Stimulated activated CD8-positive, alpha-beta memory T cell treated with anti-CD3 and anti-CD28 coated beads, Interleukin-7, amount 100 ng/mL, for 1 hour (primary cell): ENCODE results near the gene OR6J1.
"Not testable (repeated sequence)": the region's sequence is repeated elsewhere in the genome, so short reads cannot be mapped to it uniquely, and the experiment has no call there.

ENCODE experiments used
- DNase-seq, 2 donors: peaks; one replicate each; pipeline ENCODE4 v3.0.0-alpha.2; 2020; ENCODE audit warnings: low read depth in 2 of 2

Gene OR6J1

GRCh38 chr14:22606380-22606779 lies 37.8 kb downstream of the OR6J1 start:
- no peak for DNase-seq

DNA sequence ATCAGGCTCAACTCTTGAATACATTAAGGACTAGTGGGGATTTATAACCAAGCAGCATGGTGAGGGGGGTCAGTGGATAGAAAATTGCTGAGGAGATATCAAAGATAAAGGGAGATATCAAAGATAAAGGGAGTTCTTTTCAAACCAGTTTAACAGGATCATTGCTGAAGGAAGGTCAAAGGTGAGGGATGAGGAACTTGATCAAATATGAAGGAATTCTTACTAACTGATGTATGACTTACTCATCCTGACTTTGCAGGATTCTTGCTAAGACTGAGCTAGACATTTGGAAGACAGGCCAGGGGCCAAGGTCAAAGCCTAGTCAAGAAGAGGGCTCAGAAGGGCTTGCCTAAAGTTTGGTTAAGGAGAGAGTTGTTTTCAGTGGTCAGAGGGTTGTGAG lies 41.3 kb downstream of the OR6J1 start:
- DNase-seq: no peak

- no peak for DNase-seq
These were observed 42.2 kb downstream of the OR6J1 start for GRCh38 chr14:22601996-22602395.

- no peak for DNase-seq
These were observed 42.7 kb downstream of the OR6J1 start for GRCh38 chr14:22601456-22601855.

GRCh38 chr14:22600027-22600426 lies 44.1 kb downstream of the OR6J1 start:
- no peak for DNase-seq

DNA sequence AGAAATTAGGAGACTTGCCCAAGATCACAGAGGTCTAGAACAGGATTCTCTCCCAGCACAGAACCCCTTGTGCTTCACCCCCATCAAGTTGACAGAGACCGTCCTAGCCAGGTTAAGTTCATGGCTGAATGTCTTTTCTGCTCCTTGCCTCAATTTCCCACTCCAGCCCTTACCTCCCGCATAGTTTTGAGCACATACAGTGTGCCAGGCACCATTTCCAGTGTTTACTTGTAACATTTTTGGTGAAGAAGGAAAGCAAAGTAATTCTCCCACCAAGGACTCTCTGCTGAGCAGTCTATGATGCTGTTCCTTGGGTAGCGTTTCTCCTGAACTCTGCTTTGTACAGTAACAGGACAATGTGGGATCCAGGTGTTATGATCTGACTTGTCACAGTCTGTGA lies 44.8 kb downstream of the OR6J1 start:
- no peak for DNase-seq

DNA sequence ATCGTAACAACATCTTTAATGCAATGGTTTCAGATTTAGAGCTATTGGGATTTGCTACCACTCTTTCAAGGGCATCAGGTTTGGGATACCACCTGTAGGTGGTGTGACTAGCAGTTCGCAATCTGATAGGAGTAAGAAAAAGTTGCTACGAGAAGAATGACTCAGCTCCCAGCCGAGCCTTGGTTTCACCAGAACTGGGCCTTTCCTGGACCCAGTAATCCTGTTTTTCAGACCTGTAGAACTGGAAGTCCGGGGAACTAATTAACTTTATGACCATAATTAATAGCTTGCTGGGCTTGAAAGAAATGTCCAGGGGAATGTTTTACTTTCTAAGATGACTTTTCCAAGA lies 45.3 kb downstream of the OR6J1 start:
- DNase-seq: no peak

DNA sequence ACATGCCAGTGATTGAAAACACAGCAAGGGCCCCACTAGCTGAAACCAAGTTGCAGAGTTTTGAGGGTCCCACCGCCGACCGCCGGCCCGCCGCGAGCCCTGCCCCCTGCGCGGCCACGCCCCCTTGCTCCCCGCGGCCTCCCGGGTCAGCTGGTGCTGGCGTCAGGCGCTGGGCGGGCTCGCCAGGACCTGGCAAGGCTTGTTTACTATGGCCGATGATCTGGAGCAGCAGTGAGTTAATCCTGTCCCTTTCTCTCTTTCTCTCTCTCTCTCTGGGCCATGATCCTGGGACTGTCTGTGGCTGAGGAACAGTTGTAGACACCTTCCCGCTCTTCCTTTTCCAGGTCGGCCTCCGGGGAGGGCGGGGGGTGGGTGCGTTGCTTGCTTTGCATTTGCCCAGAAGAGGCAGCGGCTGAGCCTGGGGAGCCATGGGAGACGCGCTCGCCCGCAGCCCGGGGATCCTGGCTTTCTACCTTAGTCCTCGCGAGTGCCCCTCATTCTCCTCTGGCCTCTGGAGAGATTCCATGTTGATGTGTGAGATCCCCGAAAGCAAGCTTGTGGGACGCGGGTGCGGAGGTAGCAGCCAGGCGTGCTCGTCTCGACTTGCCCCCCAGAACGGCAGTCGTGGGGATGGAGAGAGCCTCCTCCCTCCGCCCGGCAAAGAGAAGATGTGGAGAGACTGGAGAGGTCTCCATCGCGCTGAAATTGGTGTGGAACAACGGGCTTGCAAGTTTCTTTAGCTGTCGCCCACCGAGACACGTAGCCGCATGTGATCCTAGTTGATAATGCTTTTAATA lies 45.9 kb downstream of the OR6J1 start, which contains the start of gene ABHD4:
ABHD4 (plus strand) TSS at position 202 of the 797 bp plus-strand sequence; CDS start at position 209, 7 bp downstream.
- peak; percentile 24 to 43 for DNase-seq

GRCh38 chr14:22597771-22598098 lies 46.4 kb downstream of the OR6J1 start:
- no peak for DNase-seq

GRCh38 chr14:22597265-22597664 lies 46.9 kb downstream of the OR6J1 start:
- DNase-seq: no peak

- no peak for DNase-seq
These were observed 47.7 kb downstream of the OR6J1 start for GRCh38 chr14:22596354-22596879.

GRCh38 chr14:22594156-22594716 lies 49.9 kb downstream of the OR6J1 start:
- no peak for DNase-seq

GRCh38 chr14:22593601-22594000 lies 50.6 kb downstream of the OR6J1 start:
- no peak for DNase-seq

- DNase-seq: no peak
These were observed 51.0 kb downstream of the OR6J1 start for GRCh38 chr14:22593189-22593588.

GRCh38 chr14:22589096-22589839 lies 54.9 kb downstream of the OR6J1 start, which contains the start of gene DAD1:
Gene DAD1 (minus strand): TSS chr14:22589224. CDS start chr14:22589157, 67 bp downstream.
- DNase-seq: peak; percentile 99 to 100

DNA sequence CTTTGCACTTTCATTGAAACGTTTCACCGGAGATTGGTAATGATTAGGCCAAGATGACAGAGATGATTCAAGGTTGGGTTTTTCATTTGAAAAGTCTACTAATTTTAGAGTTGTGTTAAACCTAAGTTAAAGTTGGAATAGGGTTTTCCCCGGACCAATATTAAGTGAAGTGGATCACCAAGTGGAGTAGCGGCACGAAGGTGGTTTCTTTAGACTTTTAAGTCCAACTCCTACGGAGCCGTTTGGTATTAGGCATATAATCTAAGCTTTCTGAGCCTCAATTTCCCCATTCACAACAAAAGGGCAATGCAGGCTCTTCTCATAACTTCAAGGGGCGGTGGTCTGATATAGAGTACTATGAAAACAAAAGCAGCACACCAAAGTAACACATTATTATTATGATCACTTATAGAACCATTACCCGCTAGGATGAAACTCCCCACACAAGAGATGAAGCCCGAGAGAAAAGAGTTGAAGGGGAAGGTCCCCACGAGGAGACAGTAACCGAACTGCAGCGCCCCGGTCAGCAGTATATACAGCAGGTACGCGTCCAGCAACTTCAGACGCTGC lies 55.5 kb downstream of the OR6J1 start:
- no peak for DNase-seq

- DNase-seq: not testable (repeated sequence)
These were observed 56.3 kb downstream of the OR6J1 start for GRCh38 chr14:22587677-22588422.

DNA sequence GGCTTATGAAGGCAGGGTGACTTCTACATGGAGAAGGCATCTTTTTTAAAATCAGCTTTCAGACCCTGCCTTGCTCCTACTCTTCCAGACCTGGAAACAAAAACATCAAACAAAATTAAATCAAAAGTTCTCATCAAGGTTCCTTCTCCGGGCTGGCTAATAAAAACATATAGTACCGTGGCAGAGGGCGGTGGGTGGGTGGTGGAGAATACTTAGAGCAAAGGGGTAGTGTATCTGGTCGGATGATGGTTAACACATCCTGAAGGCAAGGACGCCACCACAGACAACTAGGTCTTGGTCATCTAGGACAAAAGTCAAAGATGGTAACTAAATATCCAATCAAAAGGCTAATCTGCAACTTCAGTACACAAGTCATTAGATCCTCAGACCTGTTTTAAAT lies 56.9 kb downstream of the OR6J1 start:
- DNase-seq: no peak

DNA sequence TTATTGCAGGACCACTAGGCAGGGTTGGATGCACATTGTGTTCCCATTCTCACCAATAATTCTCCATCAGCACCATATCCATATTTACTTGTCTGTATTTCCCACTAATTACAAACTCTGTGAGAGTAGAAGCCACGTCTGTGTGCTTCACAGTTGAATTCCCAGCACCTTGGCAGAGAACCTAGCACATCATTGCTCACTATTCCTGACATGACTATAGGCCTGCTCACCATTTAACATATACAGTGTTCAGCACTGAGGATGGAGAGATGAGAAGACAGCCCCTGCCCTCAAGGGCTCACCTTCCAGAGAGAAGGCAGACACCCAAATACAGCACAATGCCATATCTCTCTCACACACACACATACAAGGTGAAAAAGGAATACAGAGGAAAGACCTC lies 60.2 kb downstream of the OR6J1 start:
- no peak for DNase-seq
